Right atrium auricular region (tissue), 2 donors: Measurements from ENCODE around the gene MICAL3. TPM values are rescaled to one million over a fixed set of nuclear protein-coding genes. Genes with fewer than 3 reads are reported as not detected.

Experiments
- DNase-seq: peaks from one replicate; pipeline ENCODE4 v3.0.0-alpha.2; 2019; ENCODE audit warnings: low spot score
- H3K27ac ChIP-seq, 2 donors: fragments of 200-600 bp; sonication (generic); 1 replicate in 1 of 2; 2 replicates in 1 of 2; pipeline ENCODE4 v1.5.1; 2016 to 2019
- H3K27me3 ChIP-seq, 2 donors: fragments of 200-600 bp; sonication (generic); one replicate each; pipeline versions ENCODE4 v1.5.1 to v1.6.0; 2017 to 2019
- H3K36me3 ChIP-seq: fragments of 200-600 bp; sonication (generic); one replicate; pipeline ENCODE4 v1.5.1; 2016
- H3K4me1 ChIP-seq, 2 donors: fragments of 200-600 bp; sonication (generic); one replicate each; pipeline versions ENCODE4 v1.5.1 to v1.6.0; 2017 to 2019
- H3K4me3 ChIP-seq, 2 donors: fragments of 200-600 bp; sonication (generic); 1 replicate in 1 of 2; 2 replicates in 1 of 2; pipeline ENCODE4 v1.5.1; 2017 to 2019; ENCODE audit warnings: mild to moderate bottlenecking in 1 of 2, moderate library complexity in 1 of 2
- H3K9me3 ChIP-seq, 2 donors: fragments of 200-600 bp; sonication (generic); one replicate each; pipeline ENCODE4 v1.5.1; 2019
- CTCF ChIP-seq, 2 donors: fragments of 200-600 bp; sonication (generic); IDR thresholded peaks; one replicate each; pipeline ENCODE4 v1.5.1; 2019; ENCODE audit warnings: antibody characterized with exemption in 2 of 2
- total RNA-seq, 2 donors: library from RNA; depleted of rRNA; stranded (reverse); fragments of >200 nt; gene quantifications; one replicate each; pipeline ENCODE4 v1.1.0, GENCODE V29; 2016

Gene MICAL3
- total RNA-seq, 2 donors from 2014 or later, result 42.5 to 45.1 TPM

GRCh38 chr22:17971711-17972110 is 52.6 kb downstream of the MICAL3 start:
- H3K27me3 ChIP-seq, result no peaks in the 10 kb centered on the region
- no peaks in the 10 kb centered on the region for H3K36me3 ChIP-seq
- no peaks in the 10 kb centered on the region for H3K9me3 ChIP-seq
- TF ChIP-seq CTCF (IDR thresholded peaks at IDR 0.05), result no peak
- peaks cover 0 to 65% of the 10 kb centered on the region in 2 donors for H3K4me1 ChIP-seq
- peak overlapping the region in 1 of 2 donors; percentile 61 for H3K27ac ChIP-seq
- no peak for DNase-seq
- no peak overlapping the region for H3K4me3 ChIP-seq

- no peak for DNase-seq
- Histone ChIP-seq H3K36me3 (no peaks in the 10 kb centered on the region), H3K9me3 (no peaks in the 10 kb centered on the region), H3K4me3 (no peak overlapping the region), H3K27ac (peak overlapping the region; percentile 52 to 68), H3K4me1 (peaks cover 0 to 63% of the 10 kb centered on the region in 2 donors), H3K27me3 (no peaks in the 10 kb centered on the region)
- no peak for TF ChIP-seq CTCF (IDR thresholded peaks at IDR 0.05)
Measured at GRCh38 chr22:17970201-17970708, 54.1 kb downstream of the MICAL3 start.

- Histone ChIP-seq H3K36me3 (no peaks in the 10 kb centered on the region), H3K27ac (peak overlapping the region; percentile 52 to 68), H3K9me3 (no peaks in the 10 kb centered on the region), H3K27me3 (no peaks in the 10 kb centered on the region), H3K4me1 (peaks cover 0 to 59% of the 10 kb centered on the region in 2 donors), H3K4me3 (no peak overlapping the region)
- DNase-seq, result peak; percentile 68
- no peak for TF ChIP-seq CTCF (IDR thresholded peaks at IDR 0.05)
Measured at GRCh38 chr22:17969701-17970113, 54.7 kb downstream of the MICAL3 start.

GRCh38 chr22:17968126-17968525 is 56.2 kb downstream of the MICAL3 start:
- no peaks in the 10 kb centered on the region for H3K27me3 ChIP-seq
- H3K9me3 ChIP-seq, result no peaks in the 10 kb centered on the region
- no peak for TF ChIP-seq CTCF (IDR thresholded peaks at IDR 0.05)
- no peaks in the 10 kb centered on the region for H3K36me3 ChIP-seq
- no peak overlapping the region for H3K27ac ChIP-seq
- DNase-seq, result no peak
- H3K4me1 ChIP-seq, result peaks cover 0 to 61% of the 10 kb centered on the region in 2 donors
- no peak overlapping the region for H3K4me3 ChIP-seq

- Histone ChIP-seq H3K36me3 (no peaks in the 10 kb centered on the region), H3K9me3 (no peaks in the 10 kb centered on the region), H3K27ac (no peak overlapping the region), H3K4me3 (no peak overlapping the region), H3K4me1 (peaks cover 0 to 47% of the 10 kb centered on the region in 2 donors), H3K27me3 (no peaks in the 10 kb centered on the region)
- TF ChIP-seq CTCF (IDR thresholded peaks at IDR 0.05), result no peak
- no peak for DNase-seq
Measured at GRCh38 chr22:17966403-17966717, 58.0 kb downstream of the MICAL3 start.
